Chondrocyte (in vitro differentiated cells): ENCODE data around the gene MANBA. TPM values are rescaled to one million over a fixed set of nuclear protein-coding genes. Genes with fewer than 3 reads are reported as not detected.

Experiments
- DNase-seq: peaks from one replicate; pipeline ENCODE4 v3.0.0; 2021; ENCODE audit warnings: mixed read lengths, low spot score
- H3K27ac Mint-ChIP-seq: one replicate; pipeline ENCODE4 v1.8.0; 2021; ENCODE audit warnings: mild to moderate bottlenecking, moderate library complexity, mixed read lengths; ENCODE audit not compliant: unreplicated experiment
- H3K27me3 Mint-ChIP-seq: 2 replicates; pipeline ENCODE4 v1.8.0; 2021; ENCODE audit warnings: low read depth, mixed read lengths
- H3K36me3 Mint-ChIP-seq: 2 replicates; pipeline ENCODE4 v1.8.0; 2021; ENCODE audit warnings: low read depth, mixed read lengths
- H3K4me1 Mint-ChIP-seq: 2 replicates; pipeline ENCODE4 v1.8.0; 2021; ENCODE audit warnings: low read depth, mild to moderate bottlenecking, mixed read lengths
- H3K4me3 Mint-ChIP-seq: one replicate; pipeline ENCODE4 v1.8.0; 2021; ENCODE audit warnings: mild to moderate bottlenecking, moderate library complexity, mixed read lengths; ENCODE audit not compliant: unreplicated experiment
- H3K9me3 Mint-ChIP-seq: 2 replicates; pipeline ENCODE4 v1.8.0; 2021; ENCODE audit warnings: low read depth, mixed read lengths
- total RNA-seq: library from RNA; stranded (reverse); gene quantifications from 3 replicates; pipeline ENCODE4 v1.2.1, GENCODE V29; 2021
- TF ChIP-seq, protein P1 (sequence below): fragments of 200-600 bp; sonication (generic); IDR thresholded peaks from 2 replicates; pipeline ENCODE4 v1.5.0; 2021; ENCODE audit warnings: antibody characterized with exemption, mild to moderate bottlenecking, moderate library complexity

Gene MANBA
- total RNA-seq, 1 donor from 2014 or later, result 36.9 TPM

DNA sequence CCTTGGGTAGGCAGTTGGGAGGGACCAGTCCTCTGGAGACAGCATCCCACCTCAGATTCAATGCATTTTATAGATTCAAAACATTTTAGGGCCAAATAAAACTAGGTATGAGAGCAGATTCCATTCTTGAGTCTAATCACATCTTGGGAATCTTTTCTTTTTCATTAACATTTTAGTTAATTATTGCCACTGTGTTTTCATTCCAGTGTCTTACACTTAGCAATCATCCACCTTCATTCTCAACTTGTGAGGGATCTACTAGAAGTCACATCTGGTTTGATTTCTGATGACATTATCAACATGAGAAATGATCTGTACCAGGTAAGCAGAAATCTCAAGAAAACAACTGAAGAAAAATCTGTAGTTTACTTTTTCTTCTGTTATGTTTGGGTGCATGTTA lies 160.1 kb downstream of the MANBA start:
- H3K27ac Mint-ChIP-seq, result no peak overlapping the region
- H3K4me1 Mint-ChIP-seq, result peaks cover 43% of the 10 kb centered on the region
- H3K4me3 Mint-ChIP-seq, result no peak overlapping the region
- H3K36me3 Mint-ChIP-seq, result peaks cover 29% of the 10 kb centered on the region
- no peaks in the 10 kb centered on the region for H3K9me3 Mint-ChIP-seq
- DNase-seq, result no peak
- H3K27me3 Mint-ChIP-seq, result no peaks in the 10 kb centered on the region
- TF ChIP-seq, protein P1, sequence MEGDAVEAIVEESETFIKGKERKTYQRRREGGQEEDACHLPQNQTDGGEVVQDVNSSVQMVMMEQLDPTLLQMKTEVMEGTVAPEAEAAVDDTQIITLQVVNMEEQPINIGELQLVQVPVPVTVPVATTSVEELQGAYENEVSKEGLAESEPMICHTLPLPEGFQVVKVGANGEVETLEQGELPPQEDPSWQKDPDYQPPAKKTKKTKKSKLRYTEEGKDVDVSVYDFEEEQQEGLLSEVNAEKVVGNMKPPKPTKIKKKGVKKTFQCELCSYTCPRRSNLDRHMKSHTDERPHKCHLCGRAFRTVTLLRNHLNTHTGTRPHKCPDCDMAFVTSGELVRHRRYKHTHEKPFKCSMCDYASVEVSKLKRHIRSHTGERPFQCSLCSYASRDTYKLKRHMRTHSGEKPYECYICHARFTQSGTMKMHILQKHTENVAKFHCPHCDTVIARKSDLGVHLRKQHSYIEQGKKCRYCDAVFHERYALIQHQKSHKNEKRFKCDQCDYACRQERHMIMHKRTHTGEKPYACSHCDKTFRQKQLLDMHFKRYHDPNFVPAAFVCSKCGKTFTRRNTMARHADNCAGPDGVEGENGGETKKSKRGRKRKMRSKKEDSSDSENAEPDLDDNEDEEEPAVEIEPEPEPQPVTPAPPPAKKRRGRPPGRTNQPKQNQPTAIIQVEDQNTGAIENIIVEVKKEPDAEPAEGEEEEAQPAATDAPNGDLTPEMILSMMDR, result no peak

DNA sequence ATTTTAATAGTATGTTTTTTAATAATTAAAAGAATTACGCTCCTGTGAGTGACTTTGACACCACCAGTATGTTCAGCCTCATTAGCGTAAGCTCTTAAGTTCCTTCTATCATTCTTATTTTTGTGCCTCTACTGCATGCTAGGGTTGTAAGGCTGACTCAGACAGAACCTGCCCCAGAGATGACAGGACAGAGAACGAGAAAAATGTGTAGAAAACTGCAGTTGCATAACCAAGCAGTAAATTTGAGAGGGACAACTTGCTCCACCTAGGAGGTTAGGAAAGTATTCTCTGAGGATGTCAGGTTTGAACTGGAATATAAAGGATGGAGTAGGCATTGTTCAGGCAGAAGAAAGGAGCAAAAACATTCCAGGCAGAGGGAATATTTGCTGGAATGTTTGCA lies 160.9 kb downstream of the MANBA start:
- no peaks in the 10 kb centered on the region for H3K27me3 Mint-ChIP-seq
- no peak for DNase-seq
- no peak overlapping the region for H3K4me3 Mint-ChIP-seq
- H3K27ac Mint-ChIP-seq, result peak overlapping the region; percentile 42
- peaks cover 33% of the 10 kb centered on the region for H3K36me3 Mint-ChIP-seq
- H3K4me1 Mint-ChIP-seq, result peaks cover 43% of the 10 kb centered on the region
- TF ChIP-seq, protein P1, result no peak
- no peaks in the 10 kb centered on the region for H3K9me3 Mint-ChIP-seq

DNA sequence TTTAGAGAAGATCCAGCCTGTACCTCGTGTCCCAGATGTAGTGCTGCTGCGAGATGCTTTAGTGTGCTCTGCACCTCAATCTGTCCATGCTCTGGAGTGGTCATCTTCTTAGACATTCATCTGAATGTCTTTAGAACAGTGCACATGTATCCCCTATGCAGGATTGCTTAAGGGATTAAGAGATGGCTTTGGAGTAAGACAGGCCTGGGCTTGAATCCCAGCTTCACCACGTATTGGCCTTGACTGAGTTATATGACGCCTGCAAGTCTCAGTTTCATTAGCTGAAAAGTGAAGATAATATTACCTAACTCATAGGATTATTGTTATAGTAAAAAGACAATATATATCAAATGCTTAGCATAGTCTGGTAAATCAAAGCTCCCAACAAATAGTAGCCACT lies 161.3 kb downstream of the MANBA start:
- Mint-ChIP-seq H3K27ac (peak overlapping the region; percentile 60), H3K4me3 (no peak overlapping the region), H3K9me3 (no peaks in the 10 kb centered on the region), H3K27me3 (no peaks in the 10 kb centered on the region), H3K4me1 (peaks cover 43% of the 10 kb centered on the region), H3K36me3 (peaks cover 33% of the 10 kb centered on the region)
- no peak for DNase-seq
- TF ChIP-seq, protein P1, result no peak

DNA sequence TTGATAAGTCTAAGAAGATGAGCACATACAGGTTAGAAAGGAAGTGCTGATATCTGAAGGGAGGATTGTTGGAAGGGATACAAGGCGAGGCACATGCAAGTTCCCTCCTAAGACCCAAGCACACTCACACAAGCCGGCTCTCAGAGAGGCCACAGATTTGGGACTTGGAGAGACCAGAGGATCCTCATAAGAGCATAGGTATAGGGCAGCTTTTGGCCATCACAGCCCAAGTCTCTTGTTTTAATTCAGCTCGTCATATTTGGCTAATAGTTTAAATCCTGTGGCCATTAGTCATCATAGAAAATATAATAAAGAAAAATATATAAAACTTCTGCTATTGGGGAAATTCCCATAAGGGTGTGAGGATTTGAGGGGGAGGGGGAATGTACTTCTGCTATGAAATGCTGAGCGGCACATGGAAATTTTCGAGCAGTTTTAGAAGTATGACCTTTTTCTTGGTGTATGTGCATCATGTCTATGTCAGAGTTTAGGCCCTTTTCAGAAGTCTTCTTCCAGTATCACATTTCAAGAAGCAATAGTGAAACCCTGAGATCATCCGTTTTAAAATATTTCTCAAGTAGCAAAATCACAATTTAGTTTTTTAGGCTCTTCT lies 161.9 kb downstream of the MANBA start:
- H3K9me3 Mint-ChIP-seq, result no peaks in the 10 kb centered on the region
- H3K4me3 Mint-ChIP-seq, result no peak overlapping the region
- H3K36me3 Mint-ChIP-seq, result peaks cover 33% of the 10 kb centered on the region
- TF ChIP-seq, protein P1, result no peak
- DNase-seq, result no peak
- H3K27ac Mint-ChIP-seq, result peak overlapping the region; percentile 92
- H3K4me1 Mint-ChIP-seq, result peaks cover 42% of the 10 kb centered on the region
- no peaks in the 10 kb centered on the region for H3K27me3 Mint-ChIP-seq

DNA sequence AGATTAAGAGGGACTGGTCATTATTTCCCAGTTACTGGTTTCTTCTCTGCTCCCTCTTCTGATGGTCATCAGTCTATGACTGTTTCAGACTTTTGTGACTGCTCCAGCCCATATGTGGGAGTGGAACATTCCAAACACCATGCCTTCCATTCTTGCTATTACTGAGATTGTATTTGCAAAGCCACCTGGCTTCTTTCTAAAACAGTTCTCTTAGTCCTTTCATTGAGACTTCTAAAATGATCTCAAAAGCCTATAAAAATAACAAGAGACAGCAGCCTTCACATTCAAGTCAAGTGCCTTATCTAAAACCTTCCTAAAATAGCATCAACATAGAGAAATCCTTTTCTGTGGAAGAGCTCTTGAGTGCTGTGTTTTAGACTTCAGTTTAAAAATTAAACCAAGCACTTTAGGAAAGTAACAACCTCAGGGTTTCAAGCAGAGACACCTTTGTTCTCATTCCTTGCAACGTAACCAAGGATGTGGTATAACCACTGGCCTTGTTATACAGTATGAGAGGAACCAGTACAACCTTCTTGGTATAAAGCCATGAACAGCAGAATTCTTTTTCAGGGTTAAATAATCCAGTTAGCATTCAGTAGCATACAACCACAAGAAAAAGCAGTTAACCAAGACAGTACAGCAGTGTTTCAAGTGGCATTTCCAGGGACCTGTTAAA lies 162.5 kb downstream of the MANBA start:
- TF ChIP-seq, protein P1, result no peak
- DNase-seq, result no peak
- Mint-ChIP-seq H3K4me3 (no peak overlapping the region), H3K4me1 (peaks cover 36% of the 10 kb centered on the region), H3K27me3 (no peaks in the 10 kb centered on the region), H3K27ac (peak overlapping the region; percentile 92), H3K9me3 (no peaks in the 10 kb centered on the region), H3K36me3 (peaks cover 29% of the 10 kb centered on the region)
